Type B pancreatic cell (in vitro differentiated cells): Measurements from ENCODE around the gene APPL2. TPM values are rescaled to one million over a fixed set of nuclear protein-coding genes. Genes with fewer than 3 reads are reported as not detected.

Experiments used
- DNase-seq: peaks from one replicate; pipeline ENCODE4 v3.0.0; 2021; ENCODE audit warnings: mixed read lengths; ENCODE audit not compliant: unreplicated experiment; ENCODE audit errors: extremely low spot score
- H3K27ac Mint-ChIP-seq: 2 replicates; pipeline ENCODE4 v1.8.0; 2021; ENCODE audit warnings: mild to moderate bottlenecking, mixed read lengths
- H3K27me3 Mint-ChIP-seq: 2 replicates; pipeline ENCODE4 v1.8.0; 2021; ENCODE audit warnings: mixed read lengths
- H3K36me3 Mint-ChIP-seq: 2 replicates; pipeline ENCODE4 v1.8.0; 2021; ENCODE audit warnings: mixed read lengths
- H3K4me1 Mint-ChIP-seq: one replicate; pipeline ENCODE4 v1.8.0; 2021; ENCODE audit warnings: mixed read lengths; ENCODE audit not compliant: unreplicated experiment
- H3K4me3 Mint-ChIP-seq: 2 replicates; pipeline ENCODE4 v1.8.0; 2021; ENCODE audit warnings: mild to moderate bottlenecking, mixed read lengths
- H3K9me3 Mint-ChIP-seq: 2 replicates; pipeline ENCODE4 v1.8.0; 2021; ENCODE audit warnings: mixed read lengths
- total RNA-seq: library from RNA; stranded (reverse); gene quantifications from 2 replicates; pipeline ENCODE4 v1.2.1, GENCODE V29; 2021; ENCODE audit warnings: low replicate concordance
- TF ChIP-seq, protein P1 (sequence below): fragments of 200-600 bp; sonication (generic); conservative IDR thresholded peaks from 2 replicates; pipeline ENCODE4 v1.5.0; 2021; ENCODE audit warnings: antibody characterized with exemption, mild to moderate bottlenecking

APPL2 gene
- total RNA-seq, 1 donor from 2014 or later = 46.1 TPM

GRCh38 chr12:105219261-105220028, 16.5 kb downstream of the APPL2 start:
- H3K36me3 Mint-ChIP-seq = peaks cover 36% of the 10 kb centered on the region
- H3K27ac Mint-ChIP-seq = peak overlapping the region; percentile 37
- H3K9me3 Mint-ChIP-seq = no peaks in the 10 kb centered on the region
- TF ChIP-seq, protein P1, sequence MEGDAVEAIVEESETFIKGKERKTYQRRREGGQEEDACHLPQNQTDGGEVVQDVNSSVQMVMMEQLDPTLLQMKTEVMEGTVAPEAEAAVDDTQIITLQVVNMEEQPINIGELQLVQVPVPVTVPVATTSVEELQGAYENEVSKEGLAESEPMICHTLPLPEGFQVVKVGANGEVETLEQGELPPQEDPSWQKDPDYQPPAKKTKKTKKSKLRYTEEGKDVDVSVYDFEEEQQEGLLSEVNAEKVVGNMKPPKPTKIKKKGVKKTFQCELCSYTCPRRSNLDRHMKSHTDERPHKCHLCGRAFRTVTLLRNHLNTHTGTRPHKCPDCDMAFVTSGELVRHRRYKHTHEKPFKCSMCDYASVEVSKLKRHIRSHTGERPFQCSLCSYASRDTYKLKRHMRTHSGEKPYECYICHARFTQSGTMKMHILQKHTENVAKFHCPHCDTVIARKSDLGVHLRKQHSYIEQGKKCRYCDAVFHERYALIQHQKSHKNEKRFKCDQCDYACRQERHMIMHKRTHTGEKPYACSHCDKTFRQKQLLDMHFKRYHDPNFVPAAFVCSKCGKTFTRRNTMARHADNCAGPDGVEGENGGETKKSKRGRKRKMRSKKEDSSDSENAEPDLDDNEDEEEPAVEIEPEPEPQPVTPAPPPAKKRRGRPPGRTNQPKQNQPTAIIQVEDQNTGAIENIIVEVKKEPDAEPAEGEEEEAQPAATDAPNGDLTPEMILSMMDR = no peak
- no peak overlapping the region for H3K4me3 Mint-ChIP-seq
- no peaks in the 10 kb centered on the region for H3K27me3 Mint-ChIP-seq
- DNase-seq = no peak
- H3K4me1 Mint-ChIP-seq = peaks cover 26% of the 10 kb centered on the region

GRCh38 chr12:105218434-105218833, 17.5 kb downstream of the APPL2 start:
- DNase-seq = no peak
- H3K36me3 Mint-ChIP-seq = peaks cover 40% of the 10 kb centered on the region
- no peaks in the 10 kb centered on the region for H3K27me3 Mint-ChIP-seq
- peaks cover 26% of the 10 kb centered on the region for H3K4me1 Mint-ChIP-seq
- TF ChIP-seq, protein P1 = no peak
- no peak overlapping the region for H3K4me3 Mint-ChIP-seq
- no peaks in the 10 kb centered on the region for H3K9me3 Mint-ChIP-seq
- H3K27ac Mint-ChIP-seq = peak overlapping the region; percentile 11

GRCh38 chr12:105214670-105215375, 21.2 kb downstream of the APPL2 start:
- Mint-ChIP-seq H3K4me1 (peaks cover 11% of the 10 kb centered on the region), H3K27ac (peak overlapping the region; percentile 77), H3K27me3 (no peaks in the 10 kb centered on the region), H3K9me3 (no peaks in the 10 kb centered on the region), H3K36me3 (peaks cover 26% of the 10 kb centered on the region), H3K4me3 (no peak overlapping the region)
- no peak for DNase-seq
- TF ChIP-seq, protein P1 = no peak

DNA sequence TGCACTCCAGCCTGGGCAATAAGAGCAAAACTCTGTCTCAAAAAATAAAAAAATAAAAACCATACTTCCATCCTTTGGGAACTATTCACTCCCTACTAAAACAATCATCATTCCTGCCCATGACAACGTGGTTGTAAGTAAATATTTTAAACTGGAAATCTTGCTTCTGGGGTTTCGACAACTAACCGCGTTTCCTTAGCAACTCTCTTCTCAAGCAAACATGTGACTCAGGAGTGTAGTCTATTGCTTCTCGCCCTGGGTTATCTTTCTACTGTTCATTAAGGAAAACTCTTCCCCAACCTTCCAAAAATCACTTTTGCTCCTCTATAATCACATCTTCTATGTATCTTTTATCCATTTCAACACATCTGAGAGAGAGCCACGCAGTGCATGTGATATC, 21.8 kb downstream of the APPL2 start:
- H3K36me3 Mint-ChIP-seq = peaks cover 27% of the 10 kb centered on the region
- no peaks in the 10 kb centered on the region for H3K27me3 Mint-ChIP-seq
- TF ChIP-seq, protein P1 = no peak
- H3K4me3 Mint-ChIP-seq = no peak overlapping the region
- H3K4me1 Mint-ChIP-seq = peaks cover 6% of the 10 kb centered on the region
- peak overlapping the region; percentile 42 for H3K27ac Mint-ChIP-seq
- H3K9me3 Mint-ChIP-seq = no peaks in the 10 kb centered on the region
- DNase-seq = no peak

GRCh38 chr12:105212438-105212837, 23.5 kb downstream of the APPL2 start:
- H3K27ac Mint-ChIP-seq = no peak overlapping the region
- no peaks in the 10 kb centered on the region for H3K27me3 Mint-ChIP-seq
- peaks cover 6% of the 10 kb centered on the region for H3K4me1 Mint-ChIP-seq
- no peak overlapping the region for H3K4me3 Mint-ChIP-seq
- H3K36me3 Mint-ChIP-seq = peaks cover 35% of the 10 kb centered on the region
- TF ChIP-seq, protein P1 = no peak
- H3K9me3 Mint-ChIP-seq = no peaks in the 10 kb centered on the region
- DNase-seq = no peak
